ENCODE data around the gene POMT2.

- TF ChIP-seq CTCF (IDR thresholded peaks at IDR 0.05; ENCODE audit: low read length) (no peak), EZH2 (IDR thresholded peaks at IDR 0.05; ENCODE audit: borderline replicate concordance, low read length) (no peak)
These were observed 44.3 kb downstream of the POMT2 start for GRCh38 chr14:77276295-77276935.
